ENCODE measurements around the gene BIRC6. TPM values are rescaled to one million over a fixed set of nuclear protein-coding genes. Genes with fewer than 3 reads are reported as not detected.

Gene BIRC6
- total and polyA plus RNA-seq, 2 of the 4 experiments (the other 2 are of a cell fraction) = 26.5 to 316 TPM

DNA sequence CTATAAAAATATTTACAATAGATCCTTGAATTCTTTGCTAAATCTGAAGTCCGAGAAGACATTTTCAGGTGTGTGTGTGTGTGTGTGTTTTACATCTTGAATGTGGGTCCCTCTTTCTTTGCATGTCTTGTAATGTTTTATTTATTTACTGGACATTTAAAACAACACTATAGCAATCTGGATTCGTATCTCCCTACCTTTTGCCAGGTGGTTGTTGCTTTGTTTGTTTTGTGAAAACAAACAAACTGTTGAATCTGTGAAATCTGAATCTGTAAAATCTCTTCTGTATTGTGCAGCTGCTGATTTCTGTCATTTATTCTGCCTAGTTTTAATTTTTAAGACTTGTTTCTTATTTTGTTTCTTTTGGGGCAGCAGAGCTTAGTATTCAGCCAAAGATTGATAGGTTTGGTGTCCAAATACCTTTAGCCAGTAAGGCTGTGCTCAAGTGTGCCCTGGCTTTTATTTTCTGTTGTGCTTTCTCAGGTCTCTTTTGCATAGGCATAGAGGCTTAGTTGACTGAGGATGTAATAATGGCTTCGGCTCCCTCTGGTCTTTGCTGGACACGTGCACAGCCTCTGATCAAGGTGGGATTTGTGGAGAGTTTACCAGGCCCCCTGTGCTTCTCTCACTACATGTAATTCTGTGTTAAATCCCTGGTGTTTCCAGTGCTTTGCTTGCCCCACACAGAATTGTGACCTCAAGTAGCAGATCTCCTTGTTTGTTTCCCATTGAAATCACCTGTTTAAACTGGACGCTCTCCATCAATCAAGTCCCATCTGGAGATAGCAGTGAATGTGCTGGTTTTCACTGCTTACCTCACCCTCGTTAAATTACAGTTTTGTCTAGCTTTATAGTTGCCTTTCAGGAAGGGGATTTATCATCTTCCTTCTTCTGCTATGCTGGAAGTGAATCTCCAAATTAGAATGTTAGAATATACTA lies 71.1 kb downstream of the BIRC6 start (continued):
- TF ChIP-seq RAD21 (IDR thresholded peaks at IDR 0.05; ENCODE audit: low read length) = no peak
- TF ChIP-seq CHD1 (IDR thresholded peaks at IDR 0.05; ENCODE audit: low read depth, low read length) = no peak
- TF ChIP-seq RCOR1 (IDR thresholded peaks at IDR 0.05; ENCODE audit: insufficient replicate concordance, low read length) = no peak

DNA sequence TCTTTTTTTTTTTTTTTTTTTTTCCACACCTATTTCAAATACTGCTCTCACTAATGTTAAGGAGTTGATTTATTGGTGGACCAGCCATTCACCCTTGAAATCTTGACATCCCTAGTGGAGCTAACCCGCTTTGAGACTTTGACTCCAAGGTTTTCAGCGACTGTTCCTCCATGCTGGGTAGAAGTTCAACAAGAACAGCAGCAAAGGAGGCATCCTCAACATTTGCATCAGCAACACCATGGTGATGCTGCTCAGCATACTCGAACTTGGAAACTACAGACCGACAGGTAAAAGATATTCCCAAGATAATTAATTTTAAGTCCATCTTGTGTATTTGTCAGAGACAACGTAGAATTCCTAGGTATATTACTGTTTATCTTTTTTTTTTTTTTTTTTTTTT lies 74.0 kb downstream of the BIRC6 start:
- H3K9me1 ChIP-seq (ENCODE audit: insufficient read depth, low read length) = peaks cover 5% of the 10 kb centered on the region
- H3K79me1 ChIP-seq (ENCODE audit: low read depth in 1 of 2, low read length in 2 of 2) = peaks cover 24 to 41% of the 10 kb centered on the region in 2 experiments
- no peak overlapping the region for H2BK120ac ChIP-seq (ENCODE audit: low read depth, low read length)
- no peak for ATAC-seq (ENCODE audit: low read depth)
- no peak overlapping the region for H2BK15ac ChIP-seq (ENCODE audit: low read depth, low read length)
- no peak overlapping the region for H2AK9ac ChIP-seq (replicated peaks; ENCODE audit: low read depth, low read length, poor library complexity)
- no TSS peak for BruUV-seq (replicated peaks)
- DNase-seq = no peak
- no peak overlapping the region for H3K4me3 ChIP-seq (ENCODE audit: insufficient read depth, low read depth, low read length)
- peaks cover 4% of the 10 kb centered on the region; the same call in 1 of the 2 replicates for H4K20me1 ChIP-seq (ENCODE audit: insufficient read depth, low read length)
- ChIA-PET POLR2A (ENCODE audit: unreplicated experiment) (no interaction called here), CTCF (no interaction called here)
- H3K23ac ChIP-seq (ENCODE audit: low read depth, low read length) = no peak overlapping the region
- no peak overlapping the region for H2BK20ac ChIP-seq (ENCODE audit: low read depth, low read length)
- in situ Hi-C loops (cut with MboI; ENCODE audit: low sequenced_read_pairs) = no loop called here
- H3K56ac ChIP-seq (ENCODE audit: extremely low read depth, insufficient read depth, low read length) = no peak overlapping the region
- no peak overlapping the region for H2BK5ac ChIP-seq (ENCODE audit: low read depth, low read length, poor library complexity, severe bottlenecking)
- TF ChIP-seq, protein P1, sequence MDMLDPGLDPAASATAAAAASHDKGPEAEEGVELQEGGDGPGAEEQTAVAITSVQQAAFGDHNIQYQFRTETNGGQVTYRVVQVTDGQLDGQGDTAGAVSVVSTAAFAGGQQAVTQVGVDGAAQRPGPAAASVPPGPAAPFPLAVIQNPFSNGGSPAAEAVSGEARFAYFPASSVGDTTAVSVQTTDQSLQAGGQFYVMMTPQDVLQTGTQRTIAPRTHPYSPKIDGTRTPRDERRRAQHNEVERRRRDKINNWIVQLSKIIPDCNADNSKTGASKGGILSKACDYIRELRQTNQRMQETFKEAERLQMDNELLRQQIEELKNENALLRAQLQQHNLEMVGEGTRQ (IDR thresholded peaks at IDR 0.05; ENCODE audit: low read depth, low read length) = no peak
- TF ChIP-seq RCOR1 (IDR thresholded peaks at IDR 0.05; ENCODE audit: insufficient replicate concordance, low read length) (no peak), RFX5 (IDR thresholded peaks at IDR 0.05; ENCODE audit: low read depth, low read length) (no peak), SMC3 (IDR thresholded peaks at IDR 0.05; ENCODE audit: low read depth, low read length) (no peak), RAD21 (IDR thresholded peaks at IDR 0.05; ENCODE audit: low read length) (no peak), NFE2L2 (IDR thresholded peaks at IDR 0.05; ENCODE audit: low read depth, low read length) (no peak), CEBPB (IDR thresholded peaks at IDR 0.05; ENCODE audit: low read depth, low read length) (no peak), CHD1 (IDR thresholded peaks at IDR 0.05; ENCODE audit: low read depth, low read length) (no peak)
- TF ChIP-seq, protein P2, sequence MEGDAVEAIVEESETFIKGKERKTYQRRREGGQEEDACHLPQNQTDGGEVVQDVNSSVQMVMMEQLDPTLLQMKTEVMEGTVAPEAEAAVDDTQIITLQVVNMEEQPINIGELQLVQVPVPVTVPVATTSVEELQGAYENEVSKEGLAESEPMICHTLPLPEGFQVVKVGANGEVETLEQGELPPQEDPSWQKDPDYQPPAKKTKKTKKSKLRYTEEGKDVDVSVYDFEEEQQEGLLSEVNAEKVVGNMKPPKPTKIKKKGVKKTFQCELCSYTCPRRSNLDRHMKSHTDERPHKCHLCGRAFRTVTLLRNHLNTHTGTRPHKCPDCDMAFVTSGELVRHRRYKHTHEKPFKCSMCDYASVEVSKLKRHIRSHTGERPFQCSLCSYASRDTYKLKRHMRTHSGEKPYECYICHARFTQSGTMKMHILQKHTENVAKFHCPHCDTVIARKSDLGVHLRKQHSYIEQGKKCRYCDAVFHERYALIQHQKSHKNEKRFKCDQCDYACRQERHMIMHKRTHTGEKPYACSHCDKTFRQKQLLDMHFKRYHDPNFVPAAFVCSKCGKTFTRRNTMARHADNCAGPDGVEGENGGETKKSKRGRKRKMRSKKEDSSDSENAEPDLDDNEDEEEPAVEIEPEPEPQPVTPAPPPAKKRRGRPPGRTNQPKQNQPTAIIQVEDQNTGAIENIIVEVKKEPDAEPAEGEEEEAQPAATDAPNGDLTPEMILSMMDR (conservative IDR thresholded peaks at IDR 0.05; ENCODE audit: low read depth, low read length) = no peak
- TF ChIP-seq, protein P3, sequence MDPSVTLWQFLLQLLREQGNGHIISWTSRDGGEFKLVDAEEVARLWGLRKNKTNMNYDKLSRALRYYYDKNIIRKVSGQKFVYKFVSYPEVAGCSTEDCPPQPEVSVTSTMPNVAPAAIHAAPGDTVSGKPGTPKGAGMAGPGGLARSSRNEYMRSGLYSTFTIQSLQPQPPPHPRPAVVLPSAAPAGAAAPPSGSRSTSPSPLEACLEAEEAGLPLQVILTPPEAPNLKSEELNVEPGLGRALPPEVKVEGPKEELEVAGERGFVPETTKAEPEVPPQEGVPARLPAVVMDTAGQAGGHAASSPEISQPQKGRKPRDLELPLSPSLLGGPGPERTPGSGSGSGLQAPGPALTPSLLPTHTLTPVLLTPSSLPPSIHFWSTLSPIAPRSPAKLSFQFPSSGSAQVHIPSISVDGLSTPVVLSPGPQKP (IDR thresholded peaks at IDR 0.05; ENCODE audit: borderline replicate concordance, low read depth, low read length) = no peak
- no peak overlapping the region; the same call in 1 of the 2 replicates for H4K91ac ChIP-seq (ENCODE audit: insufficient read depth, low read depth, low read length)
- no peak overlapping the region for H3K9ac ChIP-seq (ENCODE audit: low read depth, low read length)
- intact Hi-C loops (cut with micrococcal nuclease) = no loop called here
- H3K18ac ChIP-seq (ENCODE audit: low read depth, low read length) = no peak overlapping the region
- H3K14ac ChIP-seq (replicated peaks; ENCODE audit: low read depth, low read length) = no peak overlapping the region
- H3K4me1 ChIP-seq (ENCODE audit: control insufficient read depth, insufficient read depth, low read length) = peaks cover 7% of the 10 kb centered on the region
- peaks cover 16% of the 10 kb centered on the region for H3K36me3 ChIP-seq (ENCODE audit: control insufficient read depth, insufficient read depth, low read length)
- dilution Hi-C loops (cut with HindIII; ENCODE audit: low sequenced_read_pairs, unreplicated experiment) = no loop called here
- H3K4me2 ChIP-seq (ENCODE audit: low read depth, low read length) = no peak overlapping the region
- H3K9me3 ChIP-seq (ENCODE audit: control insufficient read depth, insufficient read depth, low read length) = no peaks in the 10 kb centered on the region
- H3K4ac ChIP-seq (ENCODE audit: low read depth, low read length) = no peak overlapping the region
- no peaks in the 10 kb centered on the region for H3K27me3 ChIP-seq (ENCODE audit: control insufficient read depth, insufficient read depth, low read length)
- H4K5ac ChIP-seq (ENCODE audit: low read depth, low read length) = no peak overlapping the region
- no peak overlapping the region for H2AFZ ChIP-seq (replicated peaks; ENCODE audit: low read length, poor library complexity)
- no peak overlapping the region for H3K27ac ChIP-seq (ENCODE audit: insufficient read depth, low read length)
- WGBS, 2 experiments (ENCODE audit: extremely low coverage in 2 of 2, insufficient read length in 1 of 2) = no CpG with 5 or more reads among the region's 5 CpGs
- H2AK5ac ChIP-seq (ENCODE audit: low read depth, low read length) = peak overlapping the region; percentile 27; the same call in 1 of the 2 replicates
- no peak overlapping the region for H4K8ac ChIP-seq (ENCODE audit: low read depth in 2 of 2, low read length in 2 of 2)
